Neural cell (in vitro differentiated cells): ENCODE data around the gene UNC45A.

Experiments used
- CTCF ChIP-seq: fragments of 450-650 bp; IDR thresholded peaks from 2 replicates; pipeline ENCODE4 v1.5.1; 2014; ENCODE audit warnings: antibody characterized with exemption, mild to moderate bottlenecking, moderate library complexity; ENCODE audit not compliant: poor library complexity, severe bottlenecking
- EP300 ChIP-seq: fragments of 450-650 bp; conservative IDR thresholded peaks from 2 replicates; pipeline ENCODE4 v1.6.1; 2014; ENCODE audit warnings: antibody characterized with exemption, mild to moderate bottlenecking, moderate library complexity; ENCODE audit not compliant: poor library complexity, severe bottlenecking
- EZH2 ChIP-seq: fragments of 200-600, 300-800 bp; shearing (Covaris generic), sonication (generic); IDR thresholded peaks from 2 replicates; pipeline ENCODE4 v1.6.1; 2014; ENCODE audit warnings: antibody characterized with exemption, low read length, borderline replicate concordance, mild to moderate bottlenecking; ENCODE audit not compliant: insufficient read depth, poor library complexity, severe bottlenecking
- MXI1 ChIP-seq: fragments of 450-650 bp; conservative IDR thresholded peaks from 2 replicates; pipeline ENCODE4 v1.6.1; 2014; ENCODE audit warnings: antibody characterized with exemption, mild to moderate bottlenecking; ENCODE audit not compliant: poor library complexity, severe bottlenecking
- POLR2AphosphoS5 ChIP-seq: IDR thresholded peaks from 2 replicates; pipeline ENCODE4 v1.6.1; 2012
- SMC3 ChIP-seq: fragments of 450-650 bp; conservative IDR thresholded peaks from 2 replicates; pipeline ENCODE4 v1.6.1; 2014; ENCODE audit warnings: antibody characterized with exemption, mild to moderate bottlenecking, moderate library complexity; ENCODE audit not compliant: poor library complexity
- TF ChIP-seq, protein P1 (sequence below): IDR thresholded peaks from 2 replicates; pipeline ENCODE4 v1.6.1; 2012; ENCODE audit warnings: borderline replicate concordance

DNA sequence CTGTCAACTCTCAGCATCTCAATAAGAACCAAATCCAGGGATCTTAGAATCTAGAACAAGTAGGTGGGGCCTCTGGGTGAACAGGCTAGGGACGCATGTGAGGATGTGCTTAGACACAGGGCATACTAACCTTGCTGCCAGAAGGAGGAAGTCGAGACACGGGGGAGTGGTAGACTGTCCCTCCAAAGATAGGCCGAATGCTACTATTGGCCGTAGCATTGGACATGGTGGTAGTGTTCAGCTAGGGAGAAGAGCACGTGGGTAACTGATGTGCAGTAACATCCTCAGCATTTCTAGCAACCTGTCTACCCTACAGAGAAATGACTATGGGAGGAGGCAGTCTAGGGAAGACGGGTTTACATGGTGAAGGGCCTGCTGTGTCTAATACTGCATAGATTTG is 35.2 kb downstream of the UNC45A start:
- TF ChIP-seq CTCF, result no peak
- TF ChIP-seq POLR2AphosphoS5, result no peak
- no peak for TF ChIP-seq EZH2
- no peak for TF ChIP-seq EP300
- TF ChIP-seq, protein P1, sequence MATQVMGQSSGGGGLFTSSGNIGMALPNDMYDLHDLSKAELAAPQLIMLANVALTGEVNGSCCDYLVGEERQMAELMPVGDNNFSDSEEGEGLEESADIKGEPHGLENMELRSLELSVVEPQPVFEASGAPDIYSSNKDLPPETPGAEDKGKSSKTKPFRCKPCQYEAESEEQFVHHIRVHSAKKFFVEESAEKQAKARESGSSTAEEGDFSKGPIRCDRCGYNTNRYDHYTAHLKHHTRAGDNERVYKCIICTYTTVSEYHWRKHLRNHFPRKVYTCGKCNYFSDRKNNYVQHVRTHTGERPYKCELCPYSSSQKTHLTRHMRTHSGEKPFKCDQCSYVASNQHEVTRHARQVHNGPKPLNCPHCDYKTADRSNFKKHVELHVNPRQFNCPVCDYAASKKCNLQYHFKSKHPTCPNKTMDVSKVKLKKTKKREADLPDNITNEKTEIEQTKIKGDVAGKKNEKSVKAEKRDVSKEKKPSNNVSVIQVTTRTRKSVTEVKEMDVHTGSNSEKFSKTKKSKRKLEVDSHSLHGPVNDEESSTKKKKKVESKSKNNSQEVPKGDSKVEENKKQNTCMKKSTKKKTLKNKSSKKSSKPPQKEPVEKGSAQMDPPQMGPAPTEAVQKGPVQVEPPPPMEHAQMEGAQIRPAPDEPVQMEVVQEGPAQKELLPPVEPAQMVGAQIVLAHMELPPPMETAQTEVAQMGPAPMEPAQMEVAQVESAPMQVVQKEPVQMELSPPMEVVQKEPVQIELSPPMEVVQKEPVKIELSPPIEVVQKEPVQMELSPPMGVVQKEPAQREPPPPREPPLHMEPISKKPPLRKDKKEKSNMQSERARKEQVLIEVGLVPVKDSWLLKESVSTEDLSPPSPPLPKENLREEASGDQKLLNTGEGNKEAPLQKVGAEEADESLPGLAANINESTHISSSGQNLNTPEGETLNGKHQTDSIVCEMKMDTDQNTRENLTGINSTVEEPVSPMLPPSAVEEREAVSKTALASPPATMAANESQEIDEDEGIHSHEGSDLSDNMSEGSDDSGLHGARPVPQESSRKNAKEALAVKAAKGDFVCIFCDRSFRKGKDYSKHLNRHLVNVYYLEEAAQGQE, result no peak
- TF ChIP-seq SMC3, result no peak
- no peak for TF ChIP-seq MXI1
